Left lung (tissue), 10 donors: ENCODE results near the gene EBI3. TPM values are rescaled to one million over a fixed set of nuclear protein-coding genes. Genes with fewer than 3 reads are reported as not detected.
"Not testable (repeated sequence)": the region's sequence is repeated elsewhere in the genome, so short reads cannot be mapped to it uniquely, and the experiment has no call there.

Experiments
- ATAC-seq: fragments of 200-7000 bp; cut with Tn5 transposase; one replicate; pipeline ENCODE4 v1.9.1; 2020; ENCODE audit warnings: moderate library complexity
- DNase-seq, 4 donors: peaks; one replicate each; pipeline ENCODE4 v3.0.0-alpha.2; 2013 to 2020
- H3K27ac ChIP-seq, 2 donors: fragments of 200-600 bp; sonication (generic) in 1 of 2; one replicate each; pipeline versions ENCODE4 v1.5.0 to v1.8.0; 2020 to 2021
- H3K27me3 ChIP-seq, 2 donors: fragments of 200-600 bp; sonication (generic) in 1 of 2; one replicate each; pipeline versions ENCODE4 v1.5.0 to v1.8.0; 2020 to 2021
- H3K36me3 ChIP-seq, 2 donors: fragments of 200-600 bp; sonication (generic) in 1 of 2; one replicate each; pipeline versions ENCODE4 v1.5.0 to v1.8.0; 2020 to 2021
- H3K4me1 ChIP-seq, 2 donors: fragments of 200-600 bp; one replicate each; pipeline ENCODE4 v1.8.0; 2021
- H3K4me3 ChIP-seq, 2 donors: fragments of 200-600 bp; sonication (generic) in 1 of 2; one replicate each; pipeline versions ENCODE4 v1.5.0 to v1.8.0; 2020 to 2021; ENCODE audit warnings: mild to moderate bottlenecking in 1 of 2
- H3K9me3 ChIP-seq, 2 donors: fragments of 200-600 bp; sonication (generic) in 1 of 2; one replicate each; pipeline versions ENCODE4 v1.5.0 to v1.8.0; 2020 to 2021
- CTCF ChIP-seq, 2 donors: fragments of 200-600 bp; sonication (generic) in 1 of 2; IDR thresholded peaks; one replicate each; pipeline versions ENCODE4 v1.5.0 to v1.8.0; 2021; ENCODE audit warnings: antibody characterized with exemption in 2 of 2
- intact Hi-C, 2 donors: fragments of 100-400 bp; cut with DNase I; formaldehyde crosslinking; loops; one replicate each; pipeline versions ENCODE4 v1.11.2 to v1.14.2; 2022
- polyA plus RNA-seq, 6 donors: library from polyadenylated mRNA; unstranded; fragments of 120-200 nt; gene quantifications; one replicate each; pipeline ENCODE4 v1.2.1, GENCODE V29; 2013; ENCODE audit not compliant: insufficient read length in 6 of 6
- total RNA-seq, 2 donors: library from RNA; stranded (reverse); fragmentation: NEBNext Ultra II Directional; extraction: Animal tissue kit (Norgen Biotek cat#: 25700); gene quantifications; one replicate each; pipeline ENCODE4 v1.2.1, GENCODE V29; 2021
- donor health status: DM: no; HTN: yes; CAD: no.
- donor health status: DM: no; HTN: no; CAD: no.

Gene EBI3
- total and polyA plus RNA-seq, 8 donors: 0.39 to 6.0 (median 0.64) TPM

- peaks cover 0 to 96% of the 10 kb centered on the region in 2 donors for H3K36me3 ChIP-seq
- no peaks in the 10 kb centered on the region for H3K9me3 ChIP-seq
- no peak for TF ChIP-seq CTCF (IDR thresholded peaks at IDR 0.05)
- no peak for ATAC-seq
- peaks cover 0 to 10% of the 10 kb centered on the region in 2 donors for H3K4me1 ChIP-seq
- DNase-seq: no peak
- H3K27me3 ChIP-seq: no peaks in the 10 kb centered on the region
- H3K27ac ChIP-seq: no peak overlapping the region
- intact Hi-C loops: no loop called here
- no peak overlapping the region for H3K4me3 ChIP-seq
These were observed 38.8 kb downstream of the EBI3 start for GRCh38 chr19:4267901-4268815.

- no peak for DNase-seq
- Histone ChIP-seq H3K36me3 (peaks cover 0 to 88% of the 10 kb centered on the region in 2 donors), H3K27ac (no peak overlapping the region), H3K9me3 (no peaks in the 10 kb centered on the region), H3K4me1 (peaks cover 0 to 10% of the 10 kb centered on the region in 2 donors), H3K4me3 (no peak overlapping the region), H3K27me3 (no peaks in the 10 kb centered on the region)
- TF ChIP-seq CTCF (IDR thresholded peaks at IDR 0.05): no peak
- intact Hi-C loops: no loop called here
- ATAC-seq: no peak
These were observed 39.6 kb downstream of the EBI3 start for GRCh38 chr19:4268816-4269430.

GRCh38 chr19:4272894-4273293, 43.6 kb downstream of the EBI3 start:
- Histone ChIP-seq H3K27ac (no peak overlapping the region), H3K4me1 (no peaks in the 10 kb centered on the region), H3K4me3 (no peak overlapping the region), H3K9me3 (no peaks in the 10 kb centered on the region), H3K36me3 (peaks cover 0 to 48% of the 10 kb centered on the region in 2 donors), H3K27me3 (peaks cover 0 to 12% of the 10 kb centered on the region in 2 donors)
- ATAC-seq: no peak
- intact Hi-C loops: no loop called here
- DNase-seq: no peak
- no peak for TF ChIP-seq CTCF (IDR thresholded peaks at IDR 0.05)

- ATAC-seq, H3K4me1 ChIP-seq, H3K4me3 ChIP-seq, DNase-seq, H3K9me3 ChIP-seq, H3K27ac ChIP-seq, intact Hi-C loops: not testable (repeated sequence)
- peaks cover 8 to 26% of the 10 kb centered on the region in 2 donors for H3K27me3 ChIP-seq
- H3K36me3 ChIP-seq: peaks cover 0 to 34% of the 10 kb centered on the region in 2 donors
These were observed 45.0 kb downstream of the EBI3 start for GRCh38 chr19:4274321-4274686.

GRCh38 chr19:4277191-4277696, 47.9 kb downstream of the EBI3 start:
- H3K4me1 ChIP-seq: peaks cover 8 to 13% of the 10 kb centered on the region in 2 donors
- no peak for TF ChIP-seq CTCF (IDR thresholded peaks at IDR 0.05)
- peaks cover 23 to 56% of the 10 kb centered on the region in 2 donors for H3K27me3 ChIP-seq
- H3K4me3 ChIP-seq: no peak overlapping the region
- intact Hi-C loops: no loop called here
- ATAC-seq: no peak
- H3K9me3 ChIP-seq: no peaks in the 10 kb centered on the region
- peaks cover 0 to 5% of the 10 kb centered on the region in 2 donors for H3K36me3 ChIP-seq
- DNase-seq: no peak
- no peak overlapping the region for H3K27ac ChIP-seq
